HG02840 (cell line): ENCODE results near the gene CAMSAP1.

Experiments
- ATAC-seq: cut with Tn5 transposase; IDR thresholded peaks from one replicate; pipeline ENCODE4 v1.9.1; 2021; ENCODE audit warnings: mild to moderate bottlenecking, moderate library complexity, moderate number of reproducible peaks; ENCODE audit not compliant: unreplicated experiment, low FRiP score

Gene CAMSAP1

DNA sequence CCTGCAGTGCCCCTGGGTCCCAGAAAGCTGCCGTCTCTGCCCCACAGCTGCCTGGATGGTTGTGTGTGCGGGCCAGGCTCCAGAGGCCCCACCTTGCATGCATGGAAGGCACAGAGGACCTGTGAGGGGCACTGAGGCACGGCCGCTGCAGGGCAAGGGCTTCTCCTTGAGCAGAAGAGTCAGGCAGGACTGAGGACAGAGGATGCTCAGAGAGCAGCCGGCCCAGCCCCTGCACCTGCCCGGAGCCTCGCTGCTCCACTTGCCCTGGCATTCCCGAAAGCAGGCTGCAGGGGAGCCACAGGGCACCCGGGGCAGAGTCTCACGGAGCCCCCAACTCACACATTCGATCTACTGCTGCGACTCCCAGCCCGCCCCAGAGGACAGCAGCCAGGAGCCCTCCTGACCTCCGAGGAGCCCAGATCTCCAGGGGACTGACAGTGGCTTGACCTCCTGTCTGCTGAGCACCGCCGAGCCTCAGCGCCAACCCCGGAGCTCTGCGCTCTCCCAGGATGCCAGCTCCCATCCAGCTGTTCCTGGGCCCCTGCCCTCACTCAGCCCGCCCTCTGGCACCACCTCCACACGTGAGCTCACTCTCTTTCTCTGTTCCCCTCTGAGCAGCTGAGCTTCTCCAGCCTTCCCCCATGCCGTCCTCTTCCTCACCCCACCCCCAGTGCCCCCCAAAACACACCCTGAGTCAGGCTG is 110.4 kb downstream of the CAMSAP1 start:
- no peak for ATAC-seq

- ATAC-seq = no peak
Measured at GRCh38 chr9:135795391-135795790, 112.0 kb downstream of the CAMSAP1 start.

- no peak for ATAC-seq
Measured at GRCh38 chr9:135794361-135794885, 112.9 kb downstream of the CAMSAP1 start.

- ATAC-seq = no peak
Measured at GRCh38 chr9:135794057-135794335, 113.3 kb downstream of the CAMSAP1 start.

GRCh38 chr9:135793221-135794056 is 113.9 kb downstream of the CAMSAP1 start:
- no peak for ATAC-seq

DNA sequence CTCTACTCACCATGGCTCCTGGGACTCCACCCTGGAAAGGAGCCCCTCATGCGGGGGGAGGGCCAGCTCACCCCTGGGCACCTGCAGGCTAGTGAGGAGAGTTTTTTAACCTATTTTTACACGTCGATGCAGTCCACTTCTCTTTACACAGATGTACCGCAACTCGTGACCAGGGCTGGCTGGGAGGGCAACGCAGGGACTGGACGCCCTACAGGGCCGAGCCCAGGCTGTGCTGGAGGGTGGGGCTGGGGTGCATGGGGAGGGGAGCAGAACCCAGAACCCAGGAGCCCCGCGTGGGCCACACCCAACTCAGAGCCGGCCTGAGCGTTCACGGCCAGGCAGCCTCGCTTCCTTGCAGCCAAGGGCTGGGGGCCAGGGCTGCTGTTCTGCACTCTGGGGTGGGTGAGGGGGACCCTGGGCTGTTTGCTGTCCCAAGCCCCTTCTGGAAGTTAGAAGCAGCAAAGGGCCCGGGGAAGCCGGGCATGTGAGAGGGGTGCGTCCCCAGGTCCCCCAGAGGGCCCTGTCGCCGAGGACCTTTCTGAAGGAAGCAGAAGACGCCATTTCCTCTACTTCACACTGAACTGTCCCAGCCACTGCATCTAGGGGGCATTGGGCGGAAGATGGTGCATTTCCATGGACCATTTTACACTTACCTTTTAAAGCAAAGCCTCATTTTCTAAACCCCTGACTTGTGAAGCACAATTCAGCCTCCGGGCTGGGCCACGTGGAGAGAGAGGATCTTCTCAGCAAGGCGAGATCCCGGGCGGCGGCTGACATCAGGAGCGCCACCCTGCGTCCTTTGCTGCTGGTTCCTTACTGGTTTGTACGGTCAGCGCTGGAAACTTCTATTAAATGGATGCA is 114.8 kb downstream of the CAMSAP1 start:
- no peak for ATAC-seq

DNA sequence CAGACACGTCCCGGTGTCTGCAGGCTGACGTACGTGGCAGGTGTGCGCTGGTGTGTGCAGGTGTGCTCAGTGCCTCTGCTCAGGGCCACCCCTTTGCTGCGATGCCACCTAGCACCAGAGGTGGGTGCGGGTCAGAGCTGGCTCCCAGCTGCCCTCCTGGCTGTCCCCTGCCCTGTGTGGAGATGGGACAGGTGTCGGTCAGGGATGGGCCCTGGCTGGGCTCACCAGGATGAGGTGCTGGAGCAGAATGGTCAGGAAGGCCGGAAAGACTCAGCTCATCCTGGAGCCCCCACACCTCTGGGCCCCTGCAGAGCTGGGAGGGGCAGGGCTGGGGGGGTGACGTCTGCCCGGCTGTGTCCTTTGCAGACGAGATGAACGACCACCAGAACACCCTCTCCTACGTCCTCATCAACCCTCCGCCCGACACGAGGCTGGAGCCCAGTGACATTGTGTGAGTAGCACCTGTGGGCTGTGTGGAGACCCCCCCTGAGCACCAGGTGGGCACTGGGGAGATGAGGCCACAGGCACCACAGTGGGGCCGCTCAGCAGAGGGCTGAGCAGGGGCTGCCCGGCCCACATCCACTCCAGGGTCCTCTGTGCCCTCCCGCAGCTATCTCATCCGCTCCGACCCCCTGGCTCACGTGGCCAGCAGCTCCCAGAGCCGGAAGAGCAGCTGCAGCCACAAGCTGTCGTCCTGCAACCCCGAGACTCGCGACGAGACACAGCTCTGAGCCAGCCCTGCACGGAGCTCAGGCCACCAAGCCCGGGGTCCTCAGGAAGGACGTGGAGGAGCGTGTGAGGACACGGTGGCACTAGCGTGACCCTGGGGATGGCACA is 115.7 kb downstream of the CAMSAP1 start:
- no peak for ATAC-seq

GRCh38 chr9:135790850-135791249 is 116.5 kb downstream of the CAMSAP1 start:
- ATAC-seq = no peak

DNA sequence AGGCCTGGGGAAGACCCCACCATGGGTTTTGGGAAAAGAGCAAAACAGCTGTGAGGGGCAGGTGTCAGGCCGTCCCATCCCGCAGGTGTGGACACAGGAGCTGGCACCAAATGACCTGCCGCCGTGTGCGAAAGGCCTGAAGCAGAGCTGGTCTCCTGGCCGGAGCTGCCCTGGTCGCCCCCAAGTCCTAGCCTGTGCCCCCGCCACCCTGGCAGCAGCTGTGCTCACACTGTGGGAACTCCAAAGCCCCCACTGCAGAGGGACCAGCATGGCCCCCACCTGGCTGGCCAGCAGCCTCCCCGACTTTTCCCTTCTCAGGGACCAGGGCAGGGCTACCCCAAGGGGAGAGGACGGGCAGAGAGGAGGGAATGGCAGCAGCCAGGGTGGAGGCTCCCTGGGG is 117.0 kb downstream of the CAMSAP1 start:
- ATAC-seq = no peak

GRCh38 chr9:135789838-135790291 is 117.5 kb downstream of the CAMSAP1 start:
- ATAC-seq = no peak

DNA sequence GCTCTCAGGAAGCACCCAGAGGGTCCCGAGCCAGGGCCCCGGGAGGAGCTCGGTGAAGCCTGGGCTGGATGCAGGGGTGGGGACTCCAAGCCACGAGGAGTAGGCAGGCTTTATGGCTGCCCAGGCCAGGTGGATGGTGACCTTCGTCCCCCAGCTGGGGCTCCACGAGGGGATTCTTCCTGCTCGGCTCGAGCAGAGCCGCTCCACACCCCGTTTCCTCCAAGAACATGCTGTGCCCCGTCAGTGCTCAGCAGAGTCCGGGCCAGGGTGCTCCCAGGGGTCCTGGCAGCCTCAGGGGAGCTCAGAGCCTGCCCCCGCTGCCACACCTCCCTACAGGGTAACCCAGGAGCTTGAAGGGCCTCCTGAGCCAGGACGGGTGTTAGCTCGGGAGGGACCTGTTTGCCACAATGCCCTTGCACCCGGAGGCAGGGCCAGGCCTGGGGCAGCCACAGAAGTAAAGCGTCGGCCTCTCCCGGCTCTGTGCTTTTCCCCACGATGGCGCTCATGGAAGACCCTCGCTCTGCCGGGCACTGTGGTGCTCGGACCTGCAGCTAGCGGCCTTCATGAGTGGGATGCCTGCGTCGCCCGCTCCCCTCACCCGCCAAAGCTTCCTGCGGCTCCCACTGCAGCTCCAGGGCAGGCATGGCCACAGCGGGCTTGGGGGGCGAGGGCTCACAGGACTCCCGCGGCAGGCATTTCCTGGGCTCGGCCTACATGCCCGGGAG is 118.6 kb downstream of the CAMSAP1 start:
- ATAC-seq = no peak

DNA sequence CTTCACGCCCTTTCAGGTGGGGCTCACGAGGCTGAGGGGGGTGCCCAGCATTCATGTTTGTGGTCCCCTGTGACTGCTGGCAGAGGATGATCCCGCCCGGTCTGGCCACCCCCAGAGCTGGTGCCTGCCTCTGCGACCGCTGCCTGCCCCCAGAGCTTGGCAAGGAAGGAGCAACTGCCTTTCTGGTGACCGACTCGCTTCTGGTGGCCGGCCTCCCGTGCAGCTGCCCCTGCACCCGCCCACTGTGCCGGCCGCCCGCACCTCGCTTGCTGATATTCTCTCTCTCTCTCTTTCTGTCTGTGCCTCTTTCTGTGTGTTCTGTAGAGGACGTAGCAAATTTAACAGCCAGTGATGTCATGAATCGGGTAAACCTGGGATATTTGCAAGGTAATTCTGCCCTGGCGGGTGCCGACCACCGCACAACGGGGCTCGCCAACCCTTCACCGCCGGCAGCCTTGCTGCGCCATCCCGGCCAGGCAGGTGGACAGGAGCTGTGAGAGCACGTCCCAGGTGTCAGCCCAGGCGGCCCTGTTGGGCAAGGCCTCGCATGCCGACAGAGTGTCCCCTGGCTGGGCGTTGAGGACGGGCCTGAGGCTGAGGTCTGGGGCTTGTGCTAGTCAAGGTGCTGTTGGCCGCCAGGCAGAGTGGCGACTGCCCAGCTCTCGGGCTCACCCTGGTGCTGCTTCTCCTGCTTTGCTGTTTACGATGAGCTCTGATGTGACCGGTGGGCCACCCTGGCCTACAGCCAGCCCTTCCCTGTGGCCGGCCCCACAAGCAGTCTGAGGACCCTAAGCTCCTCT is 119.4 kb downstream of the CAMSAP1 start:
- ATAC-seq = no peak

DNA sequence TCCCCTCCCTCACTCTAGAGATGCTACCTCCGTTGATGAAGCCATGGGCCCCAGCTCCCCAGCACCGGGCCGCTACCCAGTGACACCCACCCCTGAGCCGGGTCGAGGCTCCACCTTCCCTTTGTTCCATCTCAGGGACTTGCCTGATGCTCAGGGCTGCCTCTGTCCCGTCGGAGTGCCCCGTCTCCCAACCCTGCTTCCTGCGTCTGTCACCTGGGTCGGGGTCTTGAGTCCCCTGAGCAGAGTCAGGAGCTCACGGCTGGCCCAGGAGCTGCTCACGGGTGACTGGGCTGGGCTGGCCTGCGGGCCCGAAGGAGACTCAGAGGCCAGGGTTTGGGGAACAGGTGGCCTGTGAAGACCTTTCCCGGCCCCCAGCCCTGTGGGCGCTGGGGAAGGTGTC is 120.0 kb downstream of the CAMSAP1 start:
- no peak for ATAC-seq

DNA sequence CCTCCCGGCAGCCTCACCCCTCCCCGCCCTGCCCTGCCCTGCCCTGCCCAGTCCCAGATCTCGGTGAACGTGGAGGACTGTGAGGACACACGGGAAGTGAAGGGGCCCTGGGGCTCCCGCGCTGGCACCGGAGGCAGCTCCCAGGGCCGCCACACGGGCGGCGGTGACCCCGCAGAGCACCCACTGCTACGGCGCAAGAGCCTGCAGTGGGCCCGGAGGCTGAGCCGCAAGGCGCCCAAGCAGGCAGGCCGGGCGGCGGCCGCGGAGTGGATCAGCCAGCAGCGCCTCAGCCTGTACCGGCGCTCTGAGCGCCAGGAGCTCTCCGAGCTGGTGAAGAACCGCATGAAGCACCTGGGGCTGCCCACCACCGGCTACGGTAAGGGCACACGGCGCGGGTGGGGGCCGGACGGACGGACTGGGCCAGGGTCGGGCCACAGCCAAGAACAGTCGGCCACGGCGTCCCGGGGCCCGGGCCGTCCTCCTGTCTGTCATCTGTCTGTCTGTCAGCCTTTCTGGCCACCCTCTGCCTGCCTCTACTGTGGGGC is 121.1 kb downstream of the CAMSAP1 start:
- no peak for ATAC-seq

DNA sequence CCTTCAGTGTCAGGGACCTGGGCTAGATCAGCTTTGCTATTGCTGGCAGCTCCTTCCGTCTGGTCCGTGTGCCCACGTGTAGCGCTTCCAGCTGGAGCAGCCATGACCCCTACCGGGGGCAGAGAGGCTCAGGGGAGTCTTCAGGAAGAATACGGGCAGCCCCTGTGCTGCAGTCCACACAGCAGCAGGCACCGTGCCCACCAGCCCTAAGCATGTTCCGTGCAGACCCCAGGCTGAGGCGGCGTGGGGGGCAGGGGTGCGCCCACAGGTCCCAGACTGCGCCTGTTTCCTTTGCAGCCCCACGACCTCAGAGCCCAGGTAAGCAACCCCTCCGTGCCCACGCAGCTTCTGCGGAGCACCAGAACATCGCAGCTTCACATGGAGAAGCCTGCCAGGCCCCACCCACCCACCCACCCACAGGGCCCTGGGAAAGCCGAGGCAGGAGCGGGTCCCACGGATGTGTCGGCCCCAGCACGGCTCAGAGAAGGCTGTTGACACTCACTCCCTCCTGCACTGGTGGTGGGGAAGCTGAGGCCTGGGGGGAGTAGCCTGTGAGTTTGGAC is 122.3 kb downstream of the CAMSAP1 start:
- no peak for ATAC-seq

GRCh38 chr9:135783540-135784245 is 123.7 kb downstream of the CAMSAP1 start:
- ATAC-seq = no peak

GRCh38 chr9:135782946-135783345 is 124.4 kb downstream of the CAMSAP1 start:
- ATAC-seq = no peak
